ENCODE data around the gene PAM. TPM values are rescaled to one million over a fixed set of nuclear protein-coding genes. Genes with fewer than 3 reads are reported as not detected.

PAM gene
- total RNA-seq, 2 donors from 2014 or later = 2,512 to 4,531 TPM

DNA sequence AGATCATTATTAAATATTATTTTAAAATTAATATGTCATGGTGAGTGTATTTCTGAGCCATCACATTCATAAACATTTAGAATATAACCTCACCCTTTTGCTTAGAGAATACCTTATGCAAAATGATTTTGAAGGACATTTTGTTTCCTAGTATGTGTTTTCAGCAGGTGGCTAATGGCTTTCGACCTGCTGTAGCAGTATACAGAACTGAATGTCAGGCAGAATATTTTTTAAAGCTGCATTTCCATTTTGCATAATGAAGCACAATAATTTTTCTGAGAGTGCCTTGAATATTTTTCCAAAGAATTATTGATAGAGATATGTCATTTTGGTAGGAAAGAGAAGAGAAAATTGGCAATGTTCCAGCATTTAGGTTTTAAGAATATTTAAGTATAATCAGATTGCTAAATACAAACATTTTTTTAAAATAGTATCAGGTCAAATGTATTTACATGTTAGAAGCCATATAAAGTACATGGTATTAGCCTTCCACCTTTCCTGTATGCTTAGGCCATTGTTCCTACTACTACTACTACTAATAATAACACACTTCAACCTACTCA is 42.3 kb downstream of the PAM start:
- no peaks in the 10 kb centered on the region for H3K27me3 ChIP-seq
- no peak overlapping the region for H3K4me3 ChIP-seq
- H3K4me1 ChIP-seq = peaks cover 0 to 67% of the 10 kb centered on the region in 2 donors
- H3K9me3 ChIP-seq = no peaks in the 10 kb centered on the region
- TF ChIP-seq, protein P1, sequence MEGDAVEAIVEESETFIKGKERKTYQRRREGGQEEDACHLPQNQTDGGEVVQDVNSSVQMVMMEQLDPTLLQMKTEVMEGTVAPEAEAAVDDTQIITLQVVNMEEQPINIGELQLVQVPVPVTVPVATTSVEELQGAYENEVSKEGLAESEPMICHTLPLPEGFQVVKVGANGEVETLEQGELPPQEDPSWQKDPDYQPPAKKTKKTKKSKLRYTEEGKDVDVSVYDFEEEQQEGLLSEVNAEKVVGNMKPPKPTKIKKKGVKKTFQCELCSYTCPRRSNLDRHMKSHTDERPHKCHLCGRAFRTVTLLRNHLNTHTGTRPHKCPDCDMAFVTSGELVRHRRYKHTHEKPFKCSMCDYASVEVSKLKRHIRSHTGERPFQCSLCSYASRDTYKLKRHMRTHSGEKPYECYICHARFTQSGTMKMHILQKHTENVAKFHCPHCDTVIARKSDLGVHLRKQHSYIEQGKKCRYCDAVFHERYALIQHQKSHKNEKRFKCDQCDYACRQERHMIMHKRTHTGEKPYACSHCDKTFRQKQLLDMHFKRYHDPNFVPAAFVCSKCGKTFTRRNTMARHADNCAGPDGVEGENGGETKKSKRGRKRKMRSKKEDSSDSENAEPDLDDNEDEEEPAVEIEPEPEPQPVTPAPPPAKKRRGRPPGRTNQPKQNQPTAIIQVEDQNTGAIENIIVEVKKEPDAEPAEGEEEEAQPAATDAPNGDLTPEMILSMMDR (IDR thresholded peaks at IDR 0.05) = no peak
- H3K27ac ChIP-seq = peak overlapping the region in 1 of 2 donors; percentile 77
- no peak for DNase-seq (ENCODE audit: low spot score)
- H3K36me3 ChIP-seq = no peaks in the 10 kb centered on the region

DNA sequence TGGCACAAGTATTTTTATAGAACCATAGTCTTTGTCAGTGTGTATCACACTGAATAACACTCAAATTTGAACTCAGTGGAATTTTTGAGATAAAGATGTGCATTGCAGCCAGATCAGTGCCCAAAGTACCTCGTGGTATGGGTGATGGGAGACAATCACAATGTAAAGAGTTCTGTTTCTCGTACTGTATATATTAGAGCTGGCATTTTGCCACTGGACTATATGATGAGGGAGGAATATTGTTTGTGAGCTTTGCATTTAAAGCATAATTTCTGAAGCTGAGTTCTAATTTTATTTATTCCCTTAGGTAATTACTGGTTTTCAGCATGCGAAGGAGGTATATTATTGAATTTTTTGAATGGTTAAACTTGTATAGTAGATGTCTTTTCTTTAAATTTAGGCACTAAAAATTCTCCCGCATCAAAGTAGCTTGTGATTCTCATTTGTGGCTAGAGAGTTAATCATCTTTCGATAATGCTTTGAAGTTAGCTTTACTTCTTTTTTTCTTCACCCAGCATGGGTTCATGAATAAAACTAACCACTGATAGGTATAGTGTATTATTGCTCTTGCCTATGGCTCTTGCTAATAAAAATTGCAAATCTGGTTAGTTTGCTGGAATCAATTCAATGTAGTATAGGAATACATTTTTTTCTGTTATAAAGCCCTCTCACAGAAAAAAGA is 43.1 kb downstream of the PAM start:
- Histone ChIP-seq H3K27ac (peak overlapping the region; percentile 27 to 77), H3K36me3 (no peaks in the 10 kb centered on the region), H3K4me1 (peaks cover 0 to 73% of the 10 kb centered on the region in 2 donors), H3K9me3 (no peaks in the 10 kb centered on the region), H3K27me3 (no peaks in the 10 kb centered on the region), H3K4me3 (no peak overlapping the region)
- TF ChIP-seq, protein P1 (IDR thresholded peaks at IDR 0.05) = no peak
- DNase-seq (ENCODE audit: low spot score) = no peak

DNA sequence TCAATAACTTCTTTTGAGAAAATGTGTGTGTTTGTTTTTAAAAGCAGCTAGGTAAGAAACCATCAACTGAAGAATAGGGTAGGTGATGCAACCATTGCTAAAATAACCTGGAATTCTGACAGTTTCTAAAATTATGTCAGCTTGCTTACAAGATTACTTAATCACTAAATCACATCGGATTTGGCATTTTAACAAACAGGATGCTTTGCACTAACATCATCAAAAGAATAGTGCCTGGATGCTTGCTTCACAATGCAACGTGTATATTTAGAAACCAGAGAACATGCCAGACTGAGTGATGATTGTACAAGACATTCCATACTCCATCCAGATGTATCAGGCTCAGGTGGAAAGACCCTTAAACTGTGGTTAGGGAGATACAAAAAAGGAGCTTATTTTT is 43.9 kb downstream of the PAM start:
- TF ChIP-seq, protein P1 (IDR thresholded peaks at IDR 0.05) = no peak
- no peak for DNase-seq (ENCODE audit: low spot score)
- no peaks in the 10 kb centered on the region for H3K9me3 ChIP-seq
- peak overlapping the region; percentile 27 to 77 for H3K27ac ChIP-seq
- no peaks in the 10 kb centered on the region for H3K36me3 ChIP-seq
- H3K4me1 ChIP-seq = peaks cover 0 to 73% of the 10 kb centered on the region in 2 donors
- H3K4me3 ChIP-seq = no peak overlapping the region
- H3K27me3 ChIP-seq = no peaks in the 10 kb centered on the region

DNA sequence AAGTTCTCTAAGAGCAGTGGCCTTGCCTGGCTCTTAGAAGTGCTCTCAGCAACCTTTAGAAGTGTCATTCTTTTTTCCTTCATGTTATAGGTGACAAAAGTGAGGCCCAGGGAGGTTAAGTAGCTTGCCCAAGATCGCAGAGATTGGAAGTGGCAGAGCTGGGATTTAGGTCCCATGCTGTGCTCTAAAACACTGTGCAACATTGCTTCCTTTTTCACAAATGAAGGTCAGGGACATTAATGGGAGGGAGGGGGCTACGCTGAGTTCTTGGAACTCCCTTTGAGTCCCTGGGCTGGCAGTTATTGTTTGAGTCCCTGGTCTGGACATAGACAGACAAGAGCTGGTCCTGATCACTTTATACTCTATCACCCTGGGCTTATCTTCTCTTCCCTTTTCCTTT is 45.3 kb downstream of the PAM start:
- Histone ChIP-seq H3K27ac (peak overlapping the region; percentile 37 to 77), H3K36me3 (no peaks in the 10 kb centered on the region), H3K4me1 (peaks cover 0 to 65% of the 10 kb centered on the region in 2 donors), H3K27me3 (no peaks in the 10 kb centered on the region), H3K9me3 (no peaks in the 10 kb centered on the region), H3K4me3 (no peak overlapping the region)
- no peak for DNase-seq (ENCODE audit: low spot score)
- TF ChIP-seq, protein P1 (IDR thresholded peaks at IDR 0.05) = no peak

DNA sequence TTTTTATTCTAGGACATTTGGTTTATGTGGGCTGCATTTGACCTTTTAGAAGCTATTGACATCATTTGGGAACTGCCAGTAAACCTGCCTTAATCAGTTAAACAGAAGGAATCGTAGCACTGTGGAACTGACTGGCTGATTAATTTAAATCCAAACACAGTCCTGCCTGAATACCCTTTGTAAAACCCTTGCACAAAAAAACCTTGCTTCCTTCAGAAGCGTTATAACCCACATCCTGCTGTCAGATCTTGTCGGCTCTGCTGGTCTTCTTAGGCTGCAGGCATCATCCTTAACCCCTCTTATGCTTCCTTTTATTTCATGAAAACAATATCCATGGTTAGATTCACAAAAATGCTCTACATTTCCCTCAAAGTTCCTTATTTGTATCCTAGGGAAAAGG is 46.3 kb downstream of the PAM start:
- peaks cover 0 to 61% of the 10 kb centered on the region in 2 donors for H3K4me1 ChIP-seq
- no peaks in the 10 kb centered on the region for H3K9me3 ChIP-seq
- no peaks in the 10 kb centered on the region for H3K36me3 ChIP-seq
- TF ChIP-seq, protein P1 (IDR thresholded peaks at IDR 0.05) = no peak
- DNase-seq (ENCODE audit: low spot score) = no peak
- H3K27ac ChIP-seq = peak overlapping the region; percentile 37 to 77
- H3K27me3 ChIP-seq = no peaks in the 10 kb centered on the region
- H3K4me3 ChIP-seq = no peak overlapping the region
